ENCODE results near the gene GLB1L. TPM values are rescaled to one million over a fixed set of nuclear protein-coding genes. Genes with fewer than 3 reads are reported as not detected.

Gene GLB1L
- total and polyA plus RNA-seq, 2 of the 8 experiments (the other 6 are each of a cell fraction or from before 2014, with no cell fraction given) = 3.7 to 4.0 TPM

GRCh38 chr2:219285894-219286425 lies 40.7 kb upstream of the GLB1L start:
- H3K27me3 ChIP-seq (replicated peaks in 1 of 4; ENCODE audit: control insufficient read depth in 3 of 4, extremely low read depth in 1 of 4, insufficient read depth in 3 of 4, low read length in 3 of 4) = no peaks in the 10 kb centered on the region
- H3K27ac ChIP-seq (ENCODE audit: low read depth, low read length) = no peak overlapping the region
- peak overlapping the region; percentile 19 to 45; a peak in 3 of 4 replicates for H3K4me2 ChIP-seq (ENCODE audit: insufficient read depth in 1 of 2, low read depth in 2 of 2, low read length in 2 of 2)
- peak overlapping the region; percentile 39; the same call in 1 of the 2 replicates for H2BK12ac ChIP-seq (ENCODE audit: low read depth, low read length)
- no peaks in the 10 kb centered on the region for H3K23me2 ChIP-seq (ENCODE audit: low read depth, low read length)
- TF ChIP-seq SIX5 (IDR thresholded peaks at IDR 0.05; ENCODE audit: low read depth, low read length) (peak; percentile 94), RNF2 (IDR thresholded peaks at IDR 0.05; ENCODE audit: borderline replicate concordance, low read depth, low read length, missing control alignments, poor library complexity, severe bottlenecking) (no peak), SUZ12 (IDR thresholded peaks at IDR 0.05; ENCODE audit: low read length) (no peak), CREB1 (IDR thresholded peaks at IDR 0.05) (peak; percentile 34; the same call in 1 of the 2 replicates)
- 39% methylated on average over 14 of the region's 17 CpGs; no CpG with 5 or more reads in 1 of the 2 experiments for WGBS, 2 experiments (ENCODE audit: extremely low coverage in 1 of 2, insufficient coverage in 1 of 2, insufficient read length in 1 of 2, insufficient replicate concordance in 2 of 2, low coverage in 1 of 2, low lambda C conversion rate in 2 of 2, missing lambda C conversion rate in 1 of 2)
- peak overlapping the region; percentile 36 for H3K4ac ChIP-seq (replicated peaks; ENCODE audit: insufficient read length, low read depth, low read length)
- no peak overlapping the region; a peak in 2 of 8 replicates for H3K4me3 ChIP-seq (ENCODE audit: extremely low read depth in 1 of 4, insufficient read depth in 2 of 4, low read depth in 3 of 4, low read length in 4 of 4)
- peak overlapping the region; percentile 66; the same call in 1 of the 2 replicates for H2BK5ac ChIP-seq (ENCODE audit: low read depth, low read length)
- H4K20me1 ChIP-seq (replicated peaks in 1 of 2; ENCODE audit: control insufficient read depth in 1 of 2, insufficient read depth in 2 of 2, low read length in 2 of 2) = peaks cover 0 to 2% of the 10 kb centered on the region in 2 experiments
- no peak overlapping the region for H2BK20ac ChIP-seq (ENCODE audit: low read length)
- no peak overlapping the region for H3K56ac ChIP-seq (replicated peaks; ENCODE audit: insufficient read length, low read depth, low read length)
- peak overlapping the region; percentile 99; the same call in 1 of the 2 replicates for H2BK15ac ChIP-seq (ENCODE audit: low read length)
- H3K14ac ChIP-seq (ENCODE audit: insufficient read length) = no peak overlapping the region
- no peaks in the 10 kb centered on the region; the same call in 1 of the 2 replicates for H3K79me1 ChIP-seq (ENCODE audit: low read depth, low read length)
- H3K23ac ChIP-seq (ENCODE audit: insufficient read length) = no peak overlapping the region
- peaks cover 0 to 10% (median 6%) of the 10 kb centered on the region in 4 experiments; a peak in 6 of 7 replicates for H3K4me1 ChIP-seq (replicated peaks in 1 of 4; ENCODE audit: control insufficient read depth in 3 of 4, insufficient read depth in 4 of 4, low read length in 3 of 4)
- no peaks in the 10 kb centered on the region for H3K79me2 ChIP-seq (ENCODE audit: control insufficient read depth in 1 of 2, insufficient read depth in 2 of 2, low read length in 2 of 2)
- H4K91ac ChIP-seq (replicated peaks; ENCODE audit: insufficient read length, low read length) = peak overlapping the region; percentile 51
- H2AFZ ChIP-seq (ENCODE audit: low read length) = no peak overlapping the region
- FAIRE-seq (peak; percentile 70), DNase-seq (ENCODE audit: low read depth in 1 of 2, low spot score in 2 of 2) (no peak)
- H3K36me3 ChIP-seq (ENCODE audit: control insufficient read depth in 2 of 4, insufficient read depth in 4 of 4, low read length in 3 of 4) = peaks cover 0 to 4% (median under 1%) of the 10 kb centered on the region in 4 experiments; a peak in 3 of 8 replicates
- H4K5ac ChIP-seq (ENCODE audit: insufficient read length, low read depth, low read length) = no peak overlapping the region
- H3K9me3 ChIP-seq (ENCODE audit: insufficient read depth in 2 of 2, low read depth in 1 of 2, low read length in 1 of 2) = no peaks in the 10 kb centered on the region
- no peak overlapping the region; the same call in 1 of the 2 replicates for H3K18ac ChIP-seq (ENCODE audit: extremely low read depth, low read length)
- no peak overlapping the region for H2BK120ac ChIP-seq (replicated peaks; ENCODE audit: low read depth, low read length)
- POLR2A ChIA-PET (ENCODE audit: partially characterized antibody) = interaction anchor here (0.9 to 3.4 kb wide), 9 partner anchors 9 to 80 kb away, joined by 3 to 19 read pairs (median 4); partner anchors contain the start of genes GLB1L, PTPRN, STK16 and TUBA4A
- H4K8ac ChIP-seq (ENCODE audit: extremely low read depth, insufficient read depth, low read length) = no peak overlapping the region
- H3K9ac ChIP-seq (replicated peaks in 1 of 4; ENCODE audit: extremely low read depth in 1 of 4, low read depth in 3 of 4, low read length in 3 of 4) = no peak overlapping the region
- no peak overlapping the region for H2AK5ac ChIP-seq (ENCODE audit: low read depth, low read length)
- CTCF ChIA-PET (ENCODE audit: partially characterized antibody) = interaction anchor here (0.6 to 12.1 kb wide), 13 partner anchors 6 to 115 kb away, joined by 3 to 220 read pairs (median 3); partner anchors contain the start of genes GLB1L and STK16
